ELF-1 (cell line): ENCODE data around the gene ATG4B.
A peak's percentile ranks its signal among the peaks of the same experiment; 100 is the strongest.
"Not testable (repeated sequence)": the region's sequence is repeated elsewhere in the genome, so short reads cannot be mapped to it uniquely, and the experiment has no call there.

ENCODE experiments used
- DNase-seq: peaks from one replicate; pipeline ENCODE4 v3.0.0-alpha.2; 2016; ENCODE audit warnings: low read depth, low spot score

The ATG4B gene

GRCh38 chr2:241637018-241637794 lies at the start of gene ATG4B, which contains the start of gene THAP4:
ATG4B (plus strand) TSS chr2:241637693; CDS start chr2:241637715, 22 bp downstream.
THAP4 (minus strand) TSS chr2:241637158; CDS start chr2:241637017, 141 bp downstream.
- peak; percentile 93 for DNase-seq

DNA sequence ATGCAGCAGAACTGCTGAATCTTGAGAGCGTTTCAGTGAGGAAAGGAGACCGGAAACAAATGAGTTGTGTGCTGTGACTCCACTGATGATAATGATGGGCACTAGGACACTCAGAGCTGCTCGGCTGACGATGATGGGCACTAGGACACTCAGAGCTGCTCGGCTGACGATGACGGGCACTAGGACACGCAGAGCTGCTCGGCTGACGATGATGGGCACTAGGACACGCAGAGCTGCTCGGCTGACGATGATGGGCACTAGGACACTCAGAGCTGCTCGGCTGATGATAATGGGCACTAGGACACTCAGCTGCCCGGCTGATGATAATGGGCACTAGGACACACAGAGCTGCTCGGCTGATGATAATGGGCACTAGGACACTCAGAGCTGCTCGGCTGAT lies 47.6 kb upstream of the ATG4B start:
- not testable (repeated sequence) for DNase-seq

DNA sequence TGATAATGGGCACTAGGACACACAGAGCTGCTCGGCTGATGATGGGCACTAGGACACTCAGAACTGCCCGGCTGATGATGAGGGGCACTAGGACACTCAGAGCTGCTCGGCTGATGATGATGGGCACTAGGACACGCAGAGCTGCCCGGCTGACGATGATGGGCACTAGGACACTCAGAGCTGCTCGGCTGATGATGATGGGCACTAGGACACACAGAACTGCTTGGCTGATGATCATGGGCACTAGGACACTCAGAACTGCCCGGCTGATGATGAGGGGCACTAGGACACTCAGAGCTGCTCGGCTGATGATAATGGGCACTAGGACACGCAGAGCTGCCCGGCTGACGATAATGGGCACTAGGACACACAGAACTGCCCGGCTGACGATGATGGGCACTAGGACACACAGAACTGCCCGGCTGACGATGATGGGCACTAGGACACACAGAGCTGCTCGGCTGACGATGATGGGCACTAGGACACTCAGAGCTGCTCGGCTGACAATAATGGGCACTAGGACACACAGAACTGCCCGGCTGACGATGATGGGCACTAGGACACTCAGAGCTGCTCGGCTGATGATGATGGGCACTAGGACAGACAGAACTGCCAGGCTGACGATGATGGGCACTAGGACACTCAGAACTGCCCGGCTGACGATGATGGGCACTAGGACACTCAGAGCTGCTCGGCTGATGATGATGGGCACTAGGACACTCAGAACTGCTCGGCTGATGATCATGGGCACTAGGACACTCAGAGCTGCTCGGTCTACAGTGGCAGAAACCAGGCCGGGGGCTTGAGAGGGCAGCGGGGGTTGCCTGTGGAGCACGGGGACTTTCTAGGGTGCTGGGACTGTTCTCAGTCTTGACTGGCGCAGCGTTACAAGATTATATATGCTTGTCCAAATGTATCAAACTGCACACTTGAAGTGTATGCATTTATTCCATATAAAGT lies 46.7 kb upstream of the ATG4B start:
- not testable (repeated sequence) for DNase-seq

DNA sequence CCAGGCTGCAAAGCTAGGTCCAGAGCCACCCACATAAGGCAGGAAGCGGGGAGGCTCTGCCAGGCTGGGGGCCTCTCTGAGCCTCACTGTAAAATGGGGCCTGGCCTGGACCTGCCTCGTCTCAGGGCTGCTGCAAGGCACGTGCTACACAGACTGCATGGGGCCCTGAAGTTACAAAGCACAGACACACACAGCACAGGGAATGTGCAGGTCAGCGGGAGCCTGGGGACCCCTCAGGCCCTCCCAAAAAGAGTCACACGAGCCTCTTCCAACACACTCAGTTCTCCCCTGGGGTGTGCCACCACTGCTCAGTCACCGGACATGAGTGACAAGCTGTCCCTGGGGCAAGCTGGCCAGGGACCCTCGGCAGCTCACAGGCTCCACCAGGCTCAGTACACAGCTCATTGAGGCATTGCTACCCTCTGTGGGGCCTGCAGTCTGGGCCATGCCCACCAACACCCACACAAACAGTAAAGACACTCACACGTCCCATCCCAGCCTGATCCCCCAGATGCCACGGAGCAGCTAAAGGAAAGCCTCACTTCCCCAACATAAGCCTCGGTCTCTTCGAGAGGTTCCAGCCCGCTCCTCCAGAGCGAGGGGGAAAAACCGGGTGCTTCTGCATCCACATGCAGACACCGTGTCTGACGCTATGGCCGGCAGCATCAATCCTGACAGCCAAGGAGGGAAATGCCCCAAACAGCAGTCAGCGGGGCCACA lies 45.2 kb upstream of the ATG4B start:
- no peak for DNase-seq

DNA sequence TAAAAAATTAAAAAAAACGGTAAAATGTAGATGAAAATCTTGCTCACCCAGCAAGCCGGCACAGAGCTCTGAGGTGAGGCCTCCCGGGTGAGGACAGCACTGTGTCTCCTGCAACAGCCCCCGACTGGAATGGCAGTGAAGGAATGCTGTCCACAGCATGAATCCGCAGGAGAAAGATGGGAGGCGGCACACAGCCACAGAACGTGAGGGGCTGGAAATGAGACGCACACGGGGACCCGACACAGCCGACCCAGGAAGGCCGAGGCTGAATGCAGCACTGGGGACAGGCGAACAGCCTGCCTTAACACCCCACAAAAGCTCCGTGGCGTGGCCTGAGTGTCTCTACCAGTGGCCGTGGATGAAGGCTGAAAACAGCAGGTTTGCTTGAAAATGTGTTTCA lies 44.2 kb upstream of the ATG4B start:
- no peak for DNase-seq

DNA sequence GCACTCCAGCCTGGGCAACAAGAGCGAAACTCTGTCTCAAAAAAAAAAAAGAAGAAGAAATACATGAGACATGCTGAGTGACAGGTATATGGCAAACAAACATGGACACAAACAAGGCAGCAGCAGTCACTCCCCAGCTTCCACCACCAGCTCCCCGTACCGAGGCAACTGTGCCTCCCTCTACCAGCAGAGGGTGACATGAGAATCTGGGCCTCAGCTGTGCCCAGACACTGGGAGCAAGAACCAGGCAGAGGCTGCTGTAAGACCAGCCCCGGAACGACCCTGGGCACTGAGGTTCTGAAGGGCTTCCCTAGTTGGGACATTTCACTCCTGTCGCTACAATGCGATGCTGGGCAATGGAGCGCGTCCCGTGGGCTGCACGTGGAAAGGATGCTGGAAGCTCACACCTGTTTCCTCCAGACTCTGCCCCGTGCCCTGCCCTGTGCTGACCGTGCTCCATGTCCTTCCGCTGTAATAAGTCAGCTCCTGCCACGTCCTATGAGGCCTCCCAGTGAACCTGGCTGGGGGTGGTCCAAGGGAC lies 41.8 kb upstream of the ATG4B start:
- peak; percentile 29 for DNase-seq

- no peak for DNase-seq
Observed at GRCh38 chr2:241597561-241597960, 39.9 kb upstream of the ATG4B start.

GRCh38 chr2:241598061-241598460 lies 39.4 kb upstream of the ATG4B start:
- DNase-seq = no peak

GRCh38 chr2:241598487-241598886 lies 39.0 kb upstream of the ATG4B start:
- no peak for DNase-seq

- no peak for DNase-seq
Observed at GRCh38 chr2:241599615-241600014, 37.9 kb upstream of the ATG4B start.

DNA sequence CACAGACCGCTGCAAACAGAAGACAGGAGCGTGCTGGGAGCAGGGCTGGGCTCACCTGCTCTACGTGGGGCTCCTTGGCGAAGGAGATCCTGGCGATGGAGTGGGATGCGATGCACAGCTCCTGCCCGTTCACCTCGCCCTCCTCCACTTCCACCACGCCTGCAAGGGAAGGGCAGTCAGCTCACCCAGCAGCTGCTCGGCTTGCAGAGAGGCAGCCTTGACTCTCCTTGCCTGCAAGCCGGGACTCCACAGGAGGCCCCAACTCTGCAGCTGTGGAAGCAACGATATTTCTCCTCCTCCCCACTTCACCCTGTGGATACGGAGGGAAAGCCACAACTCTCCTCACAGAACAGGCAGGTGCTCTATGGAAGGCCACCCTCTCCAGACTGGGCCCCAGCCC lies 35.7 kb upstream of the ATG4B start:
- DNase-seq = no peak

DNA sequence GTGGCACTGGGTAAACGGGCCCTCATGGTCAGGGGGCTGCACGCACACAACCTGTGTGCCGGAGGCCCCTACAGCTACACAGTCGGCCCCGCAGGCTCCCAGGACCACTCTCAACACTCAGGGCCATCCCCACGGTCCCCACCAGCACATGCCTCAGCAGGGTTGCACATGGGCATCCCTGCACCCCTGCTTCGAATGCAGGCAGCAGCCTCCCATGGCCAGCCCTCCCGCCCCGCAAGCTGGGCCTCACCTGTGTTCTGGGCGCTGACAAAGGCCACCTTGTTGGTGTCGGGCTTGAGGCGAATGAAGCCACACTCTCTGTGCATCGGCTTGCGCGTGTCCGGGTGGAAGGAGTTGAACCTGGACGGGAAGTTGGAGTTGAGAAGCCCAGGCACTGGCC lies 34.8 kb upstream of the ATG4B start:
- no peak for DNase-seq

DNA sequence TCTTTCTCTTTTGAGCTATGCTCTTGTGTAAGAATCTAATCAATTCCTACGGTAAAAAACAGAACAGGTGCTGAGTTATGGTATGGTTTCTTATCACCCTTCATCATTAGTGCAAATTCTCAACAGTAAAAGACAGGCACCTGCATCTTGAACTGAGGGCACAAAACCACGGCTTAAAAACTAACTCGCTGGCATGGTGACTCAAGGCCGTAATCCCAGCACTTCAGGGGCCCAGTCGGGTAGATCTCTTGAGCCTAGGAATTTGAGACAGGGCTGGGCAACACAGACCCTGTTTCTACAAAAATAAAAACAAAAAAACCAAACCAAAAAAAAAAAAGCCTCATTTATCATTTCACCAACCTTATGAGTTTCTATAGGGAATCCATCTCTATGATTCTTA lies 33.8 kb upstream of the ATG4B start:
- no peak for DNase-seq

DNA sequence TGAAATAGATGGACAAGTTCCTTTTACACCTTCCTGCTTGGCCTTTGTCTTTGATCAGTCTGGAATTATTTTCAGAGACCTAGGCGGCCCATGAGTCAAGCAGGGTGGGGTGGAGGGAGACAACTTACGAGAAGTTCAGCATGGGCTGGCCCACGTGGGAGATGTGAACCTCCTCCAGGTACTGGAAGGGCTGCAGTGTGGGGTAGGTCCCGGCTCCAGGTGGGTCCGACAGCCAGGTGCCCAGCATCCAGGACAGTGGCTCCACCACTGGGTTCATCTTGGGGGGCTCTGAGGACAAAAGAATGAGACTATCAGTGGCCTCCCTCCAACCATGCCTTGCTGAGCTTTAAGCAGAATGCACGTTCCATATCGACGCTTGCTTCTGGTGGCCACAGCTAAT lies 31.3 kb upstream of the ATG4B start:
- DNase-seq = no peak

- DNase-seq = no peak
Observed at GRCh38 chr2:241607162-241607885, 30.2 kb upstream of the ATG4B start.

DNA sequence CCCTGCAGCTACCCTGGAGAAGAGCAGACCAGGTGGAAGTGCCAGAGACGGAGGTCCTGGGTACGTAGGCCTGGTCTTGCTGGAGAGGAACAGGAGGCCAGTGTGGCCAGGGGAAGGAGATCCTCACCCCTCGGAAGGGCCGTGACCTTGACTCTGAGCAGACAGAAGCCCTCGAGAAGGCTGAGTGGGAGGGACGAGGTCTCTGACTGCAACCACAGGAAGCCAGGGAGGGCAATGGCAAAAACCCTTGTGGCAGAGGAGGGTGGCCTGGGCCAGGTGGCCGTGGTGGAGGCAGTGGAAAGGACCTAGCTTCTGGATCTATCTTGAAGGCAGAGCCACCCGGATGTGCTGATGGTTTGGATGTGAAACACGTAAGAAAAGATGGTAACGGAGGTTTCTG lies 28.6 kb upstream of the ATG4B start:
- no peak for DNase-seq

- peak; percentile 98 for DNase-seq
Observed at GRCh38 chr2:241609859-241610793, 27.4 kb upstream of the ATG4B start.

GRCh38 chr2:241611062-241611461 lies 26.4 kb upstream of the ATG4B start:
- DNase-seq = no peak

DNA sequence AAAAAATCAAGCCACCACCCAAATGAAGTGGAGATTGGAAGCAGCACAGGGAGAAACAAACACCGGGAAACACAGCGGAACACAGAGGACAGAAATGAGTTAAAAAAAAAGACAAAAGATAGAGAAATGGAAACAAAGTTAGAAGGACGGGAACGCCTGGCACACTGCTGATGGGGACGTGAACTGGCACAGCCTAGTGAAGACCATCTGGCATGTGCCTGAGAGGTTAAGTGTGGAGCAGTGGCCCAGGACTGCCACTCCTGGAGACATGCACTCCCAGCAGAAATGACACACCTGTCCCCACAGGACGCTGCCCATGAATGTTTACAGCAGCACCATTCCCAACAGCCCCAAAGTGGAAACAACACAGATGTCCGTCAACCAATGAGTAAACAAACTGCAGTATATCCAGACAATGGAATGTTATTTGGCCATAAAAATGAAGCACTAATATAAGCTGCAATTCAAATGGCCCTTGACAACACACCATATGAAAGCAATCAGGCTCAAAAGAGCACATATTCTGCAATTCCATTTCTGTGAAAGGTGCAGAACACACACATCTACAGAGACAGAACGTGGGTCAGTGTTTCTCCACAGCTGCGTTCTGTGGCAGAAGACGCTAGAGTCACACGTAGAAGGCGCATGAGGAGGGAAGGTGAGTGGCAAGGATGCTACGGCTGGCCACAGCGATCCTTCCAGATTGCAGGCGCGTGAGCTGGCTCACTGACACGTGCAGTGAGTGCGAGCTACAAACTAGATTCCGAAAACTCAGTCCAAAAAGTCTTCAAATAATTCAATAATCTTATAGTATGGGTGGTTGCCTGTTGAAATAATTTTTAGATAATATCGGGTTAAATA lies 25.1 kb upstream of the ATG4B start:
- no peak for DNase-seq
